Panc1 (cell line): Measurements from ENCODE around the gene CMTM4. TPM values are rescaled to one million over a fixed set of nuclear protein-coding genes. Genes with fewer than 3 reads are reported as not detected.

Source experiments
- ATAC-seq: fragments of 200-7000 bp; cut with Tn5 transposase; 2 replicates; pipeline ENCODE4 v1.9.1; 2020; ENCODE audit warnings: mild to moderate bottlenecking, moderate library complexity
- BruUV-seq: library from RNA; stranded (reverse); fragments of 400-500 nt; replicated peaks from 2 replicates; lab custom pipeline; 2021; lab: Mats Ljungman, UMichigan
- CTCF ChIA-PET: fragments of 300-600 bp; sonication (Branson Sonifier 250); formaldehyde crosslinking; loops from one replicate; lab custom pipeline; 2022; ENCODE audit warnings: antibody characterized with exemption; lab: Charles Lee
- POLR2A ChIA-PET: fragments of 300-600 bp; sonication (Branson Sonifier 250); formaldehyde crosslinking; loops from one replicate; lab custom pipeline; 2022; ENCODE audit warnings: antibody characterized with exemption; lab: Charles Lee
- DNase-seq: peaks from one replicate; pipeline ENCODE4 v3.0.0-alpha.2; 2010; ENCODE audit warnings: low read depth, low spot score
- H3K27ac ChIP-seq: 2 replicates; pipeline ENCODE4 v1.5.1; 2011; ENCODE audit warnings: mild to moderate bottlenecking, low read length, inconsistent platforms
- H3K27me3 ChIP-seq: fragments of 200-500 bp; sonication (Bioruptor generic); 2 replicates; pipeline ENCODE4 v1.6.0; 2014; ENCODE audit warnings: low read length, inconsistent platforms; ENCODE audit not compliant: control insufficient read depth, insufficient read depth
- H3K36me3 ChIP-seq: fragments of 200-500 bp; sonication (Bioruptor generic); 2 replicates; pipeline ENCODE4 v1.5.1; 2014; ENCODE audit warnings: inconsistent platforms, mild to moderate bottlenecking, low read length, moderate library complexity; ENCODE audit not compliant: control insufficient read depth, insufficient read depth
- H3K4me1 ChIP-seq: 2 replicates; pipeline ENCODE4 v1.5.1; 2011; ENCODE audit warnings: inconsistent platforms, mild to moderate bottlenecking, low read length, moderate library complexity; ENCODE audit not compliant: control insufficient read depth, insufficient read depth
- H3K4me3 ChIP-seq, 2 experiments: 2 replicates each; pipeline ENCODE4 v1.5.1; 2011 to 2012; ENCODE audit warnings: low read depth in 2 of 2, low read length in 2 of 2, mild to moderate bottlenecking in 2 of 2, inconsistent platforms in 1 of 2, moderate library complexity in 1 of 2
- H3K9me3 ChIP-seq: fragments of 200-500 bp; sonication (Bioruptor generic); 2 replicates; pipeline ENCODE4 v1.5.1; 2014; ENCODE audit warnings: low read depth, mild to moderate bottlenecking, inconsistent platforms, low read length, moderate library complexity; ENCODE audit not compliant: control insufficient read depth, insufficient read depth
- POLR2AphosphoS5 ChIP-seq: IDR thresholded peaks from 2 replicates; pipeline ENCODE4 v1.6.1; 2012; ENCODE audit warnings: mild to moderate bottlenecking, low read depth, low read length, moderate library complexity
- SIN3A ChIP-seq: IDR thresholded peaks from 2 replicates; pipeline ENCODE4 v1.6.1; 2012; ENCODE audit warnings: low read depth, mild to moderate bottlenecking, low read length, moderate library complexity, borderline replicate concordance; ENCODE audit not compliant: insufficient read depth
- TCF7L2 ChIP-seq: IDR thresholded peaks from 2 replicates; pipeline ENCODE4 v1.6.1; 2011; ENCODE audit warnings: mild to moderate bottlenecking, low read depth, low read length, inconsistent platforms
- in situ Hi-C: cut with HindIII; loops from 2 replicates; pipeline ENCODE4 v1.10.0; 2016; ENCODE audit warnings: low sequenced_read_pairs, low pct_unique_long_range_greater_than_20kb
- intact Hi-C: fragments of 100-400 bp; cut with micrococcal nuclease; formaldehyde crosslinking; loops from one replicate; pipeline ENCODE4 v1.10.0; 2022; ENCODE audit not compliant: unreplicated experiment
- total RNA-seq: library from RNA; stranded (reverse); gene quantifications from one replicate; pipeline ENCODE4 v1.2.1, GENCODE V29; 2021; ENCODE audit not compliant: unreplicated experiment
- TF ChIP-seq, protein P1 (sequence below), 2 experiments: IDR thresholded peaks; 2 replicates each; pipeline ENCODE4 v1.6.1; 2011 to 2012; ENCODE audit warnings: low read depth in 2 of 2, control low read depth in 1 of 2, low read length in 1 of 2, mild to moderate bottlenecking in 1 of 2, moderate library complexity in 1 of 2; ENCODE audit not compliant: insufficient read depth in 1 of 2
- TF ChIP-seq, protein P2 (sequence below): fragments of 450-650 bp; IDR thresholded peaks from 2 replicates; pipeline ENCODE4 v1.5.1; 2017; ENCODE audit warnings: mild to moderate bottlenecking

CMTM4 gene
- total RNA-seq, 1 experiment from 2014 or later, result 51.9 TPM

DNA sequence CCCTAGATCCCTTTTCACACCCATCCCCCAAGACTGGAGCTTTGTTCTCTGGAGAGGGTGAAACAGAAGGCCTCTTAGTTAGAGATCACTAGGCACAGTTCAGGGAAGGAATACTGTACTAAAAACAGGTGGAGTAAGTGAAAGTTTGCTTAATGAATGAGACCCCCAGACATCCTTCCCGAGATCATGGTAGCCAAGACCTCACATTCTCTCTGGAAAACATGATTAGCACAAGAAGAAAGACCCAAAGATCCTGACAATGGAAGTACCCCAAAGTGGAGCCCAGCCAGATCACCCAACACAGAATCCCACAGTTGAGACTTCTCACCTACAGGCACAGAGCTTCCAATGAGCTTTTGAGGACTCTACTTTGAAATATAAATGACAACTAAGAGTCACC lies 3.4 kb upstream of the CMTM4 start:
- H3K9me3 ChIP-seq, result no peaks in the 10 kb centered on the region
- no peaks in the 10 kb centered on the region for H3K27me3 ChIP-seq
- CTCF ChIA-PET, result interaction anchor here (0.7 kb wide), 1 partner anchor 45 kb away, joined by 4 read pairs; no protein-coding TSS in a partner anchor
- in situ Hi-C loops (no loop called here), intact Hi-C loops (no loop called here)
- TF ChIP-seq TCF7L2 (no peak), SIN3A (no peak), POLR2AphosphoS5 (no peak)
- TF ChIP-seq, protein P1, sequence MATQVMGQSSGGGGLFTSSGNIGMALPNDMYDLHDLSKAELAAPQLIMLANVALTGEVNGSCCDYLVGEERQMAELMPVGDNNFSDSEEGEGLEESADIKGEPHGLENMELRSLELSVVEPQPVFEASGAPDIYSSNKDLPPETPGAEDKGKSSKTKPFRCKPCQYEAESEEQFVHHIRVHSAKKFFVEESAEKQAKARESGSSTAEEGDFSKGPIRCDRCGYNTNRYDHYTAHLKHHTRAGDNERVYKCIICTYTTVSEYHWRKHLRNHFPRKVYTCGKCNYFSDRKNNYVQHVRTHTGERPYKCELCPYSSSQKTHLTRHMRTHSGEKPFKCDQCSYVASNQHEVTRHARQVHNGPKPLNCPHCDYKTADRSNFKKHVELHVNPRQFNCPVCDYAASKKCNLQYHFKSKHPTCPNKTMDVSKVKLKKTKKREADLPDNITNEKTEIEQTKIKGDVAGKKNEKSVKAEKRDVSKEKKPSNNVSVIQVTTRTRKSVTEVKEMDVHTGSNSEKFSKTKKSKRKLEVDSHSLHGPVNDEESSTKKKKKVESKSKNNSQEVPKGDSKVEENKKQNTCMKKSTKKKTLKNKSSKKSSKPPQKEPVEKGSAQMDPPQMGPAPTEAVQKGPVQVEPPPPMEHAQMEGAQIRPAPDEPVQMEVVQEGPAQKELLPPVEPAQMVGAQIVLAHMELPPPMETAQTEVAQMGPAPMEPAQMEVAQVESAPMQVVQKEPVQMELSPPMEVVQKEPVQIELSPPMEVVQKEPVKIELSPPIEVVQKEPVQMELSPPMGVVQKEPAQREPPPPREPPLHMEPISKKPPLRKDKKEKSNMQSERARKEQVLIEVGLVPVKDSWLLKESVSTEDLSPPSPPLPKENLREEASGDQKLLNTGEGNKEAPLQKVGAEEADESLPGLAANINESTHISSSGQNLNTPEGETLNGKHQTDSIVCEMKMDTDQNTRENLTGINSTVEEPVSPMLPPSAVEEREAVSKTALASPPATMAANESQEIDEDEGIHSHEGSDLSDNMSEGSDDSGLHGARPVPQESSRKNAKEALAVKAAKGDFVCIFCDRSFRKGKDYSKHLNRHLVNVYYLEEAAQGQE (IDR thresholded peaks at IDR 0.05; ENCODE audit: insufficient read depth in 1 of 2, low read depth in 2 of 2, low read length in 1 of 2), result no peak
- TF ChIP-seq, protein P2, sequence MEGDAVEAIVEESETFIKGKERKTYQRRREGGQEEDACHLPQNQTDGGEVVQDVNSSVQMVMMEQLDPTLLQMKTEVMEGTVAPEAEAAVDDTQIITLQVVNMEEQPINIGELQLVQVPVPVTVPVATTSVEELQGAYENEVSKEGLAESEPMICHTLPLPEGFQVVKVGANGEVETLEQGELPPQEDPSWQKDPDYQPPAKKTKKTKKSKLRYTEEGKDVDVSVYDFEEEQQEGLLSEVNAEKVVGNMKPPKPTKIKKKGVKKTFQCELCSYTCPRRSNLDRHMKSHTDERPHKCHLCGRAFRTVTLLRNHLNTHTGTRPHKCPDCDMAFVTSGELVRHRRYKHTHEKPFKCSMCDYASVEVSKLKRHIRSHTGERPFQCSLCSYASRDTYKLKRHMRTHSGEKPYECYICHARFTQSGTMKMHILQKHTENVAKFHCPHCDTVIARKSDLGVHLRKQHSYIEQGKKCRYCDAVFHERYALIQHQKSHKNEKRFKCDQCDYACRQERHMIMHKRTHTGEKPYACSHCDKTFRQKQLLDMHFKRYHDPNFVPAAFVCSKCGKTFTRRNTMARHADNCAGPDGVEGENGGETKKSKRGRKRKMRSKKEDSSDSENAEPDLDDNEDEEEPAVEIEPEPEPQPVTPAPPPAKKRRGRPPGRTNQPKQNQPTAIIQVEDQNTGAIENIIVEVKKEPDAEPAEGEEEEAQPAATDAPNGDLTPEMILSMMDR, result no peak
- ATAC-seq, result no peak
- no peak for DNase-seq
- BruUV-seq, result no TSS peak
- POLR2A ChIA-PET, result no interaction called here
- no peaks in the 10 kb centered on the region; the same call in 1 of the 2 replicates for H3K36me3 ChIP-seq
- no peak overlapping the region for H3K27ac ChIP-seq
- H3K4me1 ChIP-seq, result peaks cover 3% of the 10 kb centered on the region; the same call in 1 of the 2 replicates
- H3K4me3 ChIP-seq, result no peak overlapping the region

DNA sequence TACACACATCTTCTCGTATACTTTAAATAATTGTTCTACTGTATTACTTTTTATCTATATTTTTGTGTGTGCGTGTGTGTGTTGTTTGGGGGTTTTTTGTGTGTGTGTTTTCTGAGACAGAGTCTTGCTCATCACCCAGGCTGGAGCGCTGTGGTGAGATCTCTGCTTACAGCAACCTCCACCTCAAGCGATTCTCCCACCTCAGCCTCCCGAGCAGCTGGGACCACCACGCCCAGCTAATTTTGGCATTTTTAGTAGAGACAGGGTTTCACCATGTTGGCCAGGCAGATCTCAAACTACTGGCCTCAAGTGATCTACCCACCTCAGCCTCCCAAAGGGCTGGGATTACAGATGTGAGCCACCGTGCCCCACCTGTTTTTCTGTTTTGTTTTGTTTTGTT lies 1.5 kb upstream of the CMTM4 start:
- intact Hi-C loops, result no loop called here
- Histone ChIP-seq H3K4me1 (peaks cover 3% of the 10 kb centered on the region; the same call in 1 of the 2 replicates), H3K4me3 (no peak overlapping the region), H3K27me3 (no peaks in the 10 kb centered on the region), H3K36me3 (no peaks in the 10 kb centered on the region; the same call in 1 of the 2 replicates), H3K27ac (no peak overlapping the region), H3K9me3 (no peaks in the 10 kb centered on the region)
- in situ Hi-C loops, result no loop called here
- BruUV-seq, result no TSS peak
- no peak for ATAC-seq
- CTCF ChIA-PET, result interaction anchor here (1.8 kb wide), 1 partner anchor 36 kb away, joined by 6 read pairs; no protein-coding TSS in a partner anchor
- POLR2A ChIA-PET, result no interaction called here
- no peak for TF ChIP-seq POLR2AphosphoS5
- TF ChIP-seq SIN3A, result no peak
- TF ChIP-seq TCF7L2, result no peak
- TF ChIP-seq, protein P1 (IDR thresholded peaks at IDR 0.05; ENCODE audit: insufficient read depth in 1 of 2, low read depth in 2 of 2, low read length in 1 of 2), result no peak
- TF ChIP-seq, protein P2, result no peak
- DNase-seq, result no peak
